ENCODE measurements around the gene UBP1.

The UBP1 gene

GRCh38 chr3:33389908-33390307 lies 50.3 kb downstream of the UBP1 start:
- no peak overlapping the region for H3K9ac ChIP-seq (ENCODE audit: low read depth, low read length)
- no peak overlapping the region for H3K4me3 ChIP-seq (ENCODE audit: low read length)
- no peaks in the 10 kb centered on the region for H3K9me3 ChIP-seq (ENCODE audit: insufficient read depth, low read depth, low read length)
- no peaks in the 10 kb centered on the region for H3K27me3 ChIP-seq (ENCODE audit: insufficient read depth, low read length)
- H3K36me3 ChIP-seq (ENCODE audit: insufficient read depth, low read length), result peaks cover 95% of the 10 kb centered on the region
- no peaks in the 10 kb centered on the region for H3K4me1 ChIP-seq (ENCODE audit: insufficient read depth, low read length)
- no peak overlapping the region for H3K27ac ChIP-seq (ENCODE audit: low read depth, low read length)
- 96% methylated on average over 4 of the region's 4 CpGs for WGBS

DNA sequence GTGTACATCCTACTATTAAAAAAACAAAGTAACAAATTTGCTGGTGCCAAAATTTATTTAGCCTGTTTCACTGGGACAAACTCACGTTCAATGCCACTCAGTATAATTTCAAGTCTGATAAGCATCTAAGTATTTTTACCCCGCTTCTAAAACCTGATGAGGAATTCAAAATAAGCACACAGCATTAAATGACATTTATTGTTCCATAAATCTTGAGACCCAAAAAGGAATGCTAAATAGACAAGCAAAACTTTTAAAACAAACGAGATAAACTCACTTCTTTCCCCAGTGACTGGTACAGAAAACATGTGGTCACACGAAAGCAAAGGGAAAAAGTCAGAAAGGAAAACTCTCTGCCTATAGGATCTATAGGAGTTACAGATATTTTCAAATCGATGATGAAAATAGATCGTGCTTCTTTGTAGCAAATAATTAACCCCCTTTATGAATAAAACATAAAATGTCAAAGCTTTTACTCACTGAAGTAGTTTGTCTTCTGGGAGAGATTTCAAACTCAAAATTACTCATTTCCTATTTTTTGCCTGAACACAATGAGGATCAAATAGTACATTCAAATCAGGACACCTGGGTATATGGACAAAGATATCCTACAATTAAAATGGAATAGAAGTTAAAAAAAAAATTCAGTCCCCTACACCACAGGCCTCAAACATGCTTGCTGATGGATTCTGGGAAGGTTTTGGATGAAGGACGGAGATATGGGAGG lies 51.7 kb downstream of the UBP1 start:
- Histone ChIP-seq H3K36me3 (ENCODE audit: insufficient read depth, low read length) (peaks cover 84% of the 10 kb centered on the region), H3K4me1 (ENCODE audit: insufficient read depth, low read length) (no peaks in the 10 kb centered on the region), H3K9me3 (ENCODE audit: insufficient read depth, low read depth, low read length) (no peaks in the 10 kb centered on the region), H3K4me3 (ENCODE audit: low read length) (no peak overlapping the region), H3K9ac (ENCODE audit: low read depth, low read length) (no peak overlapping the region), H3K27ac (ENCODE audit: low read depth, low read length) (no peak overlapping the region), H3K27me3 (ENCODE audit: insufficient read depth, low read length) (no peaks in the 10 kb centered on the region)
- 97% methylated on average over 5 of the region's 7 CpGs for WGBS

GRCh38 chr3:33386631-33387030 lies 53.6 kb downstream of the UBP1 start:
- Histone ChIP-seq H3K9me3 (ENCODE audit: insufficient read depth, low read depth, low read length) (no peaks in the 10 kb centered on the region), H3K36me3 (ENCODE audit: insufficient read depth, low read length) (peaks cover 69% of the 10 kb centered on the region), H3K9ac (ENCODE audit: low read depth, low read length) (no peak overlapping the region), H3K27ac (ENCODE audit: low read depth, low read length) (no peak overlapping the region), H3K4me1 (ENCODE audit: insufficient read depth, low read length) (no peaks in the 10 kb centered on the region), H3K27me3 (ENCODE audit: insufficient read depth, low read length) (no peaks in the 10 kb centered on the region), H3K4me3 (ENCODE audit: low read length) (no peak overlapping the region)
- 83% methylated on average over 1 of the region's 1 CpG for WGBS

DNA sequence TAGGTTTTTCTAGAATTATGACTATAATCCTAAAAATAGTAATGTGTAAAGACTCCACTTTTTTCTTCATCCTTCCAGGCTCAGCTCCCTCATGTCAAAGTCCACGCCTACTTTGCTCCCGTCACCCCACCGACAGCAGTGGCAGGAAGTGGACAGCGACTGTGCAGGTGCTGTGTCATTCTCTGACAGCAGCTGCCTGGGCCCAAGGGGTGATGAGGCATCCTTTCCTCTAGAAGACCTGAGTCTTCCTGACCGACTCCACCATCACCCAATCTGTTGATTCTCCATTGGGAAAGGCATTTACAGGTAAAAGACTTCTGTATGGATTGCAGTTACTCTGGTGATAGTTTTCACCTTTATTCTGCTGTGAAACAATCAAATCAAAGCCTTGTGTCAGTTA lies 54.8 kb downstream of the UBP1 start:
- no peak overlapping the region for H3K4me3 ChIP-seq (ENCODE audit: low read length)
- H3K9ac ChIP-seq (ENCODE audit: low read depth, low read length), result no peak overlapping the region
- H3K27me3 ChIP-seq (ENCODE audit: insufficient read depth, low read length), result no peaks in the 10 kb centered on the region
- WGBS, result 97% methylated on average over 5 of the region's 5 CpGs
- no peak overlapping the region for H3K27ac ChIP-seq (ENCODE audit: low read depth, low read length)
- H3K36me3 ChIP-seq (ENCODE audit: insufficient read depth, low read length), result peaks cover 57% of the 10 kb centered on the region
- H3K4me1 ChIP-seq (ENCODE audit: insufficient read depth, low read length), result no peaks in the 10 kb centered on the region
- no peaks in the 10 kb centered on the region for H3K9me3 ChIP-seq (ENCODE audit: insufficient read depth, low read depth, low read length)

DNA sequence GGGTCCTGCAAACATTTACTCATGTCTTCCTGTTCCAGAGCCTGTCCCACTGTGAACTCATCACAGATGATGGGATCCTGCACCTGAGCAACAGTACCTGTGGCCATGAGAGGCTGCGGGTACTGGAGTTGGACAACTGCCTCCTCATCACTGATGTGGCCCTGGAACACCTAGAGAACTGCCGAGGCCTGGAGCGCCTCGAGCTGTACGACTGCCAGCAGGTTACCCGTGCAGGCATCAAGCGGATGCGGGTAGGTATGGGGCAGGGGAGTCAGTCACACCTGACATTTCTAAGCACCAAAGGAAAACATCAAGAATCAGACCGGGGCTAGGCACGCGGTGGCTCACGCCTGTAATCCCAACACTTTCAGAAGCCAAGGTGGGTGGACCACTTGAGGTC lies 56.3 kb downstream of the UBP1 start:
- no peaks in the 10 kb centered on the region for H3K9me3 ChIP-seq (ENCODE audit: insufficient read depth, low read depth, low read length)
- peaks cover 44% of the 10 kb centered on the region for H3K36me3 ChIP-seq (ENCODE audit: insufficient read depth, low read length)
- WGBS, result 96% methylated on average over 12 of the region's 12 CpGs
- H3K27ac ChIP-seq (ENCODE audit: low read depth, low read length), result no peak overlapping the region
- H3K4me1 ChIP-seq (ENCODE audit: insufficient read depth, low read length), result no peaks in the 10 kb centered on the region
- no peak overlapping the region for H3K4me3 ChIP-seq (ENCODE audit: low read length)
- H3K9ac ChIP-seq (ENCODE audit: low read depth, low read length), result no peak overlapping the region
- H3K27me3 ChIP-seq (ENCODE audit: insufficient read depth, low read length), result no peaks in the 10 kb centered on the region

DNA sequence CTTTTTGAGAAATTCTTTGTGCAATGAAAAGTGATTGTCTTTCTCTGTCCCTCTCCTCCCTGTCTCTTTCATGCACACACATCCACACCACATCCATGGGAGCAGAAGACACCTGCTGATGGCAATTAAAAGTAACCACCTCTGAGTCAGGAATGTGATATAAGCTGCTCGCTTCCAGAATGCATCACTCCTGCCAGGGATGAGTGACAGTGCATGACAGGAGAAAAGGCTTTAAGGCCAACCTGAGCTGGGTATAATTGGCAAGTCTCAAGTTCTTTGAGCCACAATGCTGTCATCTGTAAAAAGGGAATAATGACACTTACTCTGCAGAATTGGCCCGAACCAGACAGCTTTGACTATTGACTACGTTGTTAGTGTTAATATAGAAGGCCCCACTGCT lies 59.6 kb downstream of the UBP1 start:
- H3K9me3 ChIP-seq (ENCODE audit: insufficient read depth, low read depth, low read length), result no peaks in the 10 kb centered on the region
- H3K4me3 ChIP-seq (ENCODE audit: low read length), result no peak overlapping the region
- H3K4me1 ChIP-seq (ENCODE audit: insufficient read depth, low read length), result no peaks in the 10 kb centered on the region
- peaks cover 14% of the 10 kb centered on the region for H3K36me3 ChIP-seq (ENCODE audit: insufficient read depth, low read length)
- no peak overlapping the region for H3K27ac ChIP-seq (ENCODE audit: low read depth, low read length)
- WGBS, result 95% methylated on average over 3 of the region's 3 CpGs
- no peak overlapping the region for H3K9ac ChIP-seq (ENCODE audit: low read depth, low read length)
- no peaks in the 10 kb centered on the region for H3K27me3 ChIP-seq (ENCODE audit: insufficient read depth, low read length)

DNA sequence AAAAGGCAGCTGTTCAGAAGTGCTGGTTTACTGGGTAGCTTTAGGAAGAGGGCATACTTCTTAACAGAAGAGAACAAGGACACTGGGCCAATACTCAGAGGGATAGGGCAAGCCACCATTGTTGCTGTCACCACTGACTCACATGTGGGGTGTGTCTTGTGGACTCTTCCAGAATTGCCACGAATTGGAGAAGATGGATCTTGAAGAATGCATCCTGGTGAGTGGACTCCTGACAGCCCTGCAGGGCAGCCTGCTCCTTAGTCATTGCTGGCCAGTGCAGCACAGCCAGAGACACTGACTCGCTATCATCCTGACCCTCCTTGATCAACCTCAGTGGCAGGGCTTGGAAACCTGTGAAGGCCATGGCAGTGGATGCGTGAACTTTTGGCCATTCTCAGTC lies 62.3 kb downstream of the UBP1 start:
- no peak overlapping the region for H3K27ac ChIP-seq (ENCODE audit: low read depth, low read length)
- no peak overlapping the region for H3K9ac ChIP-seq (ENCODE audit: low read depth, low read length)
- H3K36me3 ChIP-seq (ENCODE audit: insufficient read depth, low read length), result peaks cover 10% of the 10 kb centered on the region
- 94% methylated on average over 3 of the region's 3 CpGs for WGBS
- no peaks in the 10 kb centered on the region for H3K9me3 ChIP-seq (ENCODE audit: insufficient read depth, low read depth, low read length)
- H3K4me1 ChIP-seq (ENCODE audit: insufficient read depth, low read length), result no peaks in the 10 kb centered on the region
- no peaks in the 10 kb centered on the region for H3K27me3 ChIP-seq (ENCODE audit: insufficient read depth, low read length)
- no peak overlapping the region for H3K4me3 ChIP-seq (ENCODE audit: low read length)

DNA sequence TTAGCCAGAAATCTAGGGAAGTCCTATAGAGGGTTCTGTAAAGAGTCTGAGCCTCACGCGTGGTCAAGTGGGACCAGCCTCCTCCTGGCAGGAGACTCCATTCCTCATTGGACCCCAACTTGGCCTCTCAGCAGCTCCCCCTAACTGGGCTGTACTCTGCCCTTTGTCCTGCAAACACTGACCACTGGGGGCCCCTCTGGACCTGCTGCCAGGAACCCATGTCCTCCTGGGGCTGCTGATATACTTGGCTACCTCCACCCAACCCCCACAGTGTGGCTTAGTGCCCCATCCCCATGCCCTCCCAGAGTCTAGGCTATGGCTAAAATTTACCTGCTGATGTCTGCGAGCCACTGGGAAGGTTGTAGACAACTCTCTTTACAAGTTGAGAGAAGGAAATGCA lies 62.7 kb downstream of the UBP1 start:
- H3K9me3 ChIP-seq (ENCODE audit: insufficient read depth, low read depth, low read length), result no peaks in the 10 kb centered on the region
- H3K27me3 ChIP-seq (ENCODE audit: insufficient read depth, low read length), result no peaks in the 10 kb centered on the region
- no peak overlapping the region for H3K27ac ChIP-seq (ENCODE audit: low read depth, low read length)
- 91% methylated on average over 3 of the region's 3 CpGs for WGBS
- H3K9ac ChIP-seq (ENCODE audit: low read depth, low read length), result no peak overlapping the region
- no peak overlapping the region for H3K4me3 ChIP-seq (ENCODE audit: low read length)
- peaks cover 9% of the 10 kb centered on the region for H3K36me3 ChIP-seq (ENCODE audit: insufficient read depth, low read length)
- H3K4me1 ChIP-seq (ENCODE audit: insufficient read depth, low read length), result peaks cover 3% of the 10 kb centered on the region; the same call in 1 of the 2 replicates

GRCh38 chr3:33373082-33373437 lies 67.1 kb downstream of the UBP1 start:
- Histone ChIP-seq H3K36me3 (ENCODE audit: insufficient read depth, low read length) (peaks cover 5% of the 10 kb centered on the region; the same call in 1 of the 2 replicates), H3K27ac (ENCODE audit: low read depth, low read length) (no peak overlapping the region)
- 79% methylated on average over 6 of the region's 6 CpGs for WGBS

DNA sequence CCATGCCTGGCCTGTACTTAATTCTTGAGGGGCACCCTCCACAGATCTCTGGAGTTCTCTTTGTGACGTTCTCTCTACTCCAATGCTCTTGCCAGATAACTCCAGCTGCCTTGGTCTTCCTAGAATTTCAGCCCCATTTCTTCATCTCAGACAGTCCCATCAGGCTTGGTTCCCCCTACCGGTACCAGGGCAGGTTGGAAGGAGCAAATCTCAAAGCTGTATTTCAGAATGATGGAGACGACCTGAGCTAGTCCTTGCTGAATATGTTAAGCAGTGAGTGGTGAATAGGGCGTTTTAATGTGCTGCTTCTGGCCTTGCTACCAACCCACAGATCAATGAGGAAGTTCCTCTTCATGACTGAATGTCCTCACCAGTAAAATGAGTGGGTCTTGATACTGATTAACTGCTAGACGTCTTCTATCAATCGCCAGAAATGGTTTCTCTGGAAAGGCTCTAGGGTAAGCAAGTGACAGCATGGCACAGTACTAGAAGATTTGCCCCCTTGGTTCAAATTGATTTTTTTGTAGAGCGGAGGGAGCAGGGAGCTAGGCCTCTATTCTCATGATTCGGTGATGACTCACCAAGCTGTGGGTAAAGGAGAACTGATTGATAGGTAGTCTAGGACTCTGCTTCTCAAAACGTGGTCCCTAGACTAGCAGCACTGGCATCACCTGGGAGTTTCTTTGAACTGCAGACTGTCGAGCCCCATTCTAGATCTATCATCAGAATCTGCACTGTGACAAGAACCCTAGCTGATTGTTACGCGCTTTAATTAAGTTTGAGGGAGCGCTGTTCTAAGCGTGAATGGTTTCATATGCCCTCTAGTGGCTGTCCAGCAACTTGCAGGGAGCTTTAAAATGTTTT lies 67.8 kb downstream of the UBP1 start:
- 62% methylated on average over 14 of the region's 14 CpGs for WGBS
- Histone ChIP-seq H3K9me3 (ENCODE audit: insufficient read depth, low read depth, low read length) (no peaks in the 10 kb centered on the region), H3K27ac (ENCODE audit: low read depth, low read length) (no peak overlapping the region), H3K4me1 (ENCODE audit: insufficient read depth, low read length) (peaks cover 5% of the 10 kb centered on the region; the same call in 1 of the 2 replicates), H3K4me3 (ENCODE audit: low read length) (no peak overlapping the region), H3K9ac (ENCODE audit: low read depth, low read length) (no peak overlapping the region), H3K27me3 (ENCODE audit: insufficient read depth, low read length) (no peaks in the 10 kb centered on the region), H3K36me3 (ENCODE audit: insufficient read depth, low read length) (peaks cover 5% of the 10 kb centered on the region; the same call in 1 of the 2 replicates)

More at GRCh38 chr3:33373082-33373437, 67.1 kb downstream of the UBP1 start:
- peaks cover 5% of the 10 kb centered on the region; the same call in 1 of the 2 replicates for H3K4me1 ChIP-seq (ENCODE audit: insufficient read depth, low read length)
- no peak overlapping the region for H3K9ac ChIP-seq (ENCODE audit: low read depth, low read length)
- no peak overlapping the region for H3K4me3 ChIP-seq (ENCODE audit: low read length)
- no peaks in the 10 kb centered on the region for H3K9me3 ChIP-seq (ENCODE audit: insufficient read depth, low read depth, low read length)
- no peaks in the 10 kb centered on the region for H3K27me3 ChIP-seq (ENCODE audit: insufficient read depth, low read length)

DNA sequence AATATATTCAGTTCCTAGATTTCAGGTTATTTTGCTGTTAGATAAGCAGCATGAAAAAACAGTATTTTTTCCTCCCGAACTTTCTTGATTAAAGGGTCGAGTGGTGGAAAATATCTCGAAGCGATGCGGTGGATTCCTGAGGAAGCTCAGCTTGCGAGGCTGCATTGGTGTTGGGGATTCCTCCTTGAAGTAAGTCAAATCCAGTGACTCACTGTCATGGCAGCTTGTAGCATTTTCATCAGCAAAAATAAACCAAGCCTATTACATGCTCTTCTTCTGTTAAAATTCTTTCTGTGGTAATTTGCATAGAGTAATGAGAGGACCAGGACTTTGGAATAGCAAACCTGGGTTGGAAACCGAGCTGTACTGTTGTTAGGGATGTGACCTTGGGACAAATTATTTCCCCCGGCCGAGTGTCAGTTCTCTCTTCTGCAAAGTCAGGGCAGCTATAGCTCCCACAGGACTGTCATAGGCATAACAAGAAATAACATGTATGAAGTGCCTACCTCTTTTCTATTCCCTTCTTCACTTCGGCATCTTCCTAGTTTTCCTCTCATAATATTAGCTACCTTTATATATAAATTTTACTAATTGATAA lies 75.6 kb downstream of the UBP1 start:
- WGBS, result 90% methylated on average over 10 of the region's 10 CpGs
- H3K27ac ChIP-seq (ENCODE audit: low read depth, low read length), result no peak overlapping the region

More for the DNA sequence above, 75.6 kb downstream of the UBP1 start:
- Histone ChIP-seq H3K4me3 (ENCODE audit: low read length) (no peak overlapping the region), H3K9me3 (ENCODE audit: insufficient read depth, low read depth, low read length) (no peaks in the 10 kb centered on the region), H3K36me3 (ENCODE audit: insufficient read depth, low read length) (no peaks in the 10 kb centered on the region), H3K4me1 (ENCODE audit: insufficient read depth, low read length) (peaks cover 12% of the 10 kb centered on the region; the same call in 1 of the 2 replicates), H3K27me3 (ENCODE audit: insufficient read depth, low read length) (no peaks in the 10 kb centered on the region), H3K9ac (ENCODE audit: low read depth, low read length) (no peak overlapping the region)

All from HUES64 (cell line).